Measurements from ENCODE around the gene CDKN2AIP. TPM values are rescaled to one million over a fixed set of nuclear protein-coding genes. Genes with fewer than 3 reads are reported as not detected.

Gene CDKN2AIP
- total RNA-seq, 4 donors from 2014 or later: 20.9 to 30.8 (median 26.1) TPM

DNA sequence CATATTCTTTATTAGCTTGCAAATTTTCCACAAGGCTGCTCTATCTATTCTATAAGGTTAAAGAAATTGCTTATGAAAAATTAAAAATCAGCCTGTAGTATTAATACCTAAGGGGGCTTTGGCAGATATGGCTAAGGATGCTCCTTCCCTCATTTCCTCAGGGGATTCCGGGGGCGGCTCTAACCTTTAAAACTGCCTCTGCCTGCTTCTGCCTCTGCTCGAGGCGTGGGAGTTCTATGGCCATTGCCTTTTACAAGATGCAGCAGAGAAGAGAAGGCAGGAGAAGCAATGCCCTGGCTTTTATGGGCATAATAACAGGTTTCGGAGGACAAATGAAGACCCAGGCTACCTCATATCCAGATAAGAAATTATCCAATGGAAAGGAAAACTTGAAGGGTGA lies 8.6 kb upstream of the CDKN2AIP start:
- DNase-seq (ENCODE audit: low spot score in 2 of 2): no peak
- no peak for TF ChIP-seq POLR2A (IDR thresholded peaks at IDR 0.05)
- TF ChIP-seq, protein P1, sequence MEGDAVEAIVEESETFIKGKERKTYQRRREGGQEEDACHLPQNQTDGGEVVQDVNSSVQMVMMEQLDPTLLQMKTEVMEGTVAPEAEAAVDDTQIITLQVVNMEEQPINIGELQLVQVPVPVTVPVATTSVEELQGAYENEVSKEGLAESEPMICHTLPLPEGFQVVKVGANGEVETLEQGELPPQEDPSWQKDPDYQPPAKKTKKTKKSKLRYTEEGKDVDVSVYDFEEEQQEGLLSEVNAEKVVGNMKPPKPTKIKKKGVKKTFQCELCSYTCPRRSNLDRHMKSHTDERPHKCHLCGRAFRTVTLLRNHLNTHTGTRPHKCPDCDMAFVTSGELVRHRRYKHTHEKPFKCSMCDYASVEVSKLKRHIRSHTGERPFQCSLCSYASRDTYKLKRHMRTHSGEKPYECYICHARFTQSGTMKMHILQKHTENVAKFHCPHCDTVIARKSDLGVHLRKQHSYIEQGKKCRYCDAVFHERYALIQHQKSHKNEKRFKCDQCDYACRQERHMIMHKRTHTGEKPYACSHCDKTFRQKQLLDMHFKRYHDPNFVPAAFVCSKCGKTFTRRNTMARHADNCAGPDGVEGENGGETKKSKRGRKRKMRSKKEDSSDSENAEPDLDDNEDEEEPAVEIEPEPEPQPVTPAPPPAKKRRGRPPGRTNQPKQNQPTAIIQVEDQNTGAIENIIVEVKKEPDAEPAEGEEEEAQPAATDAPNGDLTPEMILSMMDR (IDR thresholded peaks at IDR 0.05): no peak
- WGBS, 2 donors: 69 to 73% methylated on average over 5 of the region's 5 CpGs
- intact Hi-C loops (cut with DNase I; ENCODE audit: low total_unique reads): no loop called here
- H3K4me3 ChIP-seq (ENCODE audit: low read depth, poor library complexity, severe bottlenecking): no peak overlapping the region

DNA sequence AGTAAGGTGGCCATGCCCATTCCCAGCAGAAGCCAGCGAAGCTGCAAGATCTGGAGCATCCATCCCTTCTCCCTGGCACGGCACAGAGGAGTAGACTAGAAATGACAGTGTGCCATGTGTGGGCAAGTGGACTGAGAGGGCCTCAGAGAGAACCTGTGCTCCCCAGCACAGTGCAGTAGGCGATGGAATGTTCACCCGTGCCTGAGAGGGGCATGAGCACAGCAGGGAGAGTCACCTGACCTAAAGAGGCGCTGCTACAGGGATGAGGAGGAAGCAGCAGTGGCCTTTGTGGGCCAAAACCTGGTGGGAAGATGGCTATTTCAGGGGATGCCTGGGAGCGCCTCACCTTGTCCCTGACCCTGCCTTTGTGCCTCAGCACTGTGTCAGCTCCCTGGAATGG lies 8.0 kb upstream of the CDKN2AIP start:
- intact Hi-C loops (cut with DNase I; ENCODE audit: low total_unique reads): no loop called here
- H3K4me3 ChIP-seq (ENCODE audit: low read depth, poor library complexity, severe bottlenecking): no peak overlapping the region
- TF ChIP-seq, protein P1 (IDR thresholded peaks at IDR 0.05): no peak
- TF ChIP-seq POLR2A (IDR thresholded peaks at IDR 0.05): no peak
- 73 to 87% methylated on average over 6 of the region's 6 CpGs for WGBS, 2 donors
- no peak for DNase-seq (ENCODE audit: low spot score in 2 of 2)

DNA sequence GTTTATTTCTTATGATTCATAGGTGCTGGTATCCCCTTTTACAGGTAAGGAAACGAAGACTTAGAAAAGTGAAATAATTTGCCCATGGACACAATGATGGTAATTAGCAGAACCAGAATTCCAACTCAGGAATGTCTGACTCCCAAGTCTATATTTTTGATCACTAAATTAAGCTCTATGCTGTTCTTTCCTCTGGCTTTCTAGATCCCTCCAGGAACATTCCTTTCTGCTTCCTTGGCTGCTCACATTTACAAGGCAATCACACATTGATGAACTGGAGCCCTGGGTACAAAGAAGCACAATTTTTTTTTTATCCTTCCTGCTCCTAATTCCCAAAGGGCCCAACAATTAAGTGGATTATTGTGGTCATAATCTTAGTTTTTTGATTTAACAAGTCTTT lies 7.0 kb upstream of the CDKN2AIP start:
- H3K4me3 ChIP-seq (ENCODE audit: low read depth, poor library complexity, severe bottlenecking): no peak overlapping the region
- no peak for DNase-seq (ENCODE audit: low spot score in 2 of 2)
- intact Hi-C loops (cut with DNase I; ENCODE audit: low total_unique reads): no loop called here
- TF ChIP-seq, protein P1 (IDR thresholded peaks at IDR 0.05): no peak
- TF ChIP-seq POLR2A (IDR thresholded peaks at IDR 0.05): no peak
- 91 to 93% methylated on average over 1 of the region's 1 CpG for WGBS, 2 donors

DNA sequence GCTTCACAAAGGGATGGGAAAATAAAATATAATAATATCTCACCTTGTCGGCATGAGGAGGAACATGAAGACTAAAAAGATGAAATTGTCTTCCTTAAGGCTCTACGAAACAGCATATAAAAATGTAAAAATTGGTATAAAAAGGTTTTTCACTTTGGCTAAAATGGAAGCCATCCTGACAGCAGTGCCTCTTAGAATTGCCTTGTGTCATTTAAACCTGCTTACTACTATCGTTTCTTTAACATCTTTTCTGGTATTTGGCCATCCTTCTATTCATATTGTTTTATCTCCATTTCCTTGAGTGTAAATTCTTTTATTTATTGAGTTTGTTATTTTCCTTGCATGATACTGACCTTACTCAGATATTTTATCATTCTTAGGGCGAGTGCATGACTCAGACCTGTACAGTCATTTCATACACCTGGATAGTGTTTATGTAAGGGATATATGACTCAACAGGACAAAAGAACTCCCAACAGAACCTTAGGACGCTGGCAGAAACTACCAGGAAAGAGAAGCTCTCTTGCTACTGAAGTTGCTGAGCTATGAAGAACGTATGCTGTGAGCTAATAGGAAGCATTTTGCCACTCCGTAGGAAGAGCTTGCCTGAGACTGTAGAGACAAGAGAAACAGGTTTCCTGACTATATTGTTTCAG lies 5.8 kb upstream of the CDKN2AIP start:
- TF ChIP-seq POLR2A (IDR thresholded peaks at IDR 0.05): no peak
- TF ChIP-seq, protein P1 (IDR thresholded peaks at IDR 0.05): no peak
- 56 to 59% methylated on average over 7 of the region's 7 CpGs for WGBS, 2 donors
- no peak for DNase-seq (ENCODE audit: low spot score in 2 of 2)
- intact Hi-C loops (cut with DNase I; ENCODE audit: low total_unique reads): no loop called here
- no peak overlapping the region for H3K4me3 ChIP-seq (ENCODE audit: low read depth, poor library complexity, severe bottlenecking)

DNA sequence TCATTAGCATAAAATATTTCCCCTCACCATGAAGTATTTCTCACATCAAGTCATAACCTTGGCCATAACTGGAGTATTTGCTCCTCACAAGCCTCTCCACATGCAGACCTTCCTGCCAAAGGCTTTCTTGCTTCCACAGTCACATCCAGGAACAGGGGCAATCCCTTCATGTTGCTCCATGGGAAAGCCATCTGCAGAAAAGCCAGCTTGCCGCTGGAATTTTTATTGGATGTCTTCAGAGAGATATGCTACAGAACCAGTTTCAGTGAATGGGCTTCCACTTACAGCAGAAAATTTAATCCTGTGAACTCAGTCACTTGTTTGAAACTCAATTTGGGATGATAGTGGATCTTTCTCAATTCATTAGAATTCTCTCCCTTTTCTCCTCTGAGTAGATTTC lies 3.2 kb upstream of the CDKN2AIP start:
- no peak for DNase-seq (ENCODE audit: low spot score in 2 of 2)
- WGBS, 2 donors: 36 to 43% methylated on average over 1 of the region's 1 CpG
- H3K4me3 ChIP-seq (ENCODE audit: low read depth, poor library complexity, severe bottlenecking): no peak overlapping the region
- TF ChIP-seq, protein P1 (IDR thresholded peaks at IDR 0.05): no peak
- TF ChIP-seq POLR2A (IDR thresholded peaks at IDR 0.05): no peak
- intact Hi-C loops (cut with DNase I; ENCODE audit: low total_unique reads): no loop called here
